Cardiac ventricle fibroblast (primary cell): Measurements from ENCODE around the gene PRAMEF27. TPM values are rescaled to one million over a fixed set of nuclear protein-coding genes. Genes with fewer than 3 reads are reported as not detected.

Experiments
- total RNA-seq: library from RNA; depleted of rRNA; stranded (reverse); fragments of >200 nt; gene quantifications from 2 replicates; pipeline ENCODE4 v1.2.3, GENCODE V29; 2015

Gene PRAMEF27
- total RNA-seq: not detected in 2 replicates

DNA sequence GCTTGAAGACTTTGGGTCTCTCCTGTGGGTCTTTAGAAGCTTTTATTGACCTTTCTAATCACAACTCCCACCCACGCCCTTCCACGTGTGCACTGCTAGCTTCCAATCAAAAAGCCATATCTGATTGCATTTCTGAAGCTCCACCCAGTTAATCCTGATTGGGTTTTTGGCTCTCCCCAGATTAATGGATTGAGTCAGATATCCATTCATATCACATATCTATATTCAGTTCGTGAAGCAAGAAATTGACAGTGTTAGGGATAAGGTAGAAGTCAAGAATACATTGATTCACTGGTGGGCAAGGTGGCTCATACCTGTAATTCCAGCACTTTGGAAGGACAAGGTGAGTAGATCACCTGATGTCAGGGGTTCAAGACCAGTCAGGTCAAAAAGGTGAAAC, at the start of gene PRAMEF27:
Gene PRAMEF27 (minus strand): TSS at position 101 of the 400 bp plus-strand sequence. CDS start 2,916 bp downstream, outside the sequence.

GRCh38 chr1:13070474-13070873, 14.1 kb upstream of the PRAMEF27 start, which contains the start of gene PRAMEF25:
PRAMEF25 (plus strand) TSS chr1:13070774; CDS start chr1:13073694, 2,920 bp downstream.

Other genes with a start within 250 kb of the PRAMEF27 start
- not detected in 2 replicates for gene PRAMEF11, start 225.2 kb downstream of the PRAMEF27 start, total RNA-seq
- not detected in 2 replicates for gene HNRNPCL1, start 207.9 kb downstream of the PRAMEF27 start, total RNA-seq
- gene PRAMEF2, start 199.5 kb downstream of the PRAMEF27 start, total RNA-seq: not detected in 2 replicates
- gene PRAMEF4, start 170.4 kb downstream of the PRAMEF27 start, total RNA-seq: not detected in 2 replicates
- not detected in 2 replicates for gene PRAMEF10, start 158.3 kb downstream of the PRAMEF27 start, total RNA-seq
- gene PRAMEF7, start 140.0 kb downstream of the PRAMEF27 start, total RNA-seq: not detected in 2 replicates
- not detected in 2 replicates for gene PRAMEF6, start 109.0 kb downstream of the PRAMEF27 start, total RNA-seq
- gene HNRNPCL3, start 4.2 kb upstream of the PRAMEF27 start, total RNA-seq: not detected in 2 replicates
- not detected in 2 replicates for gene PRAMEF25, start 14.2 kb upstream of the PRAMEF27 start, total RNA-seq
- gene HNRNPCL2, start 60.3 kb upstream of the PRAMEF27 start, total RNA-seq: not detected in 2 replicates
- not detected in 2 replicates for gene PRAMEF26, start 99.4 kb upstream of the PRAMEF27 start, total RNA-seq
- not detected in 2 replicates for gene HNRNPCL4, start 109.1 kb upstream of the PRAMEF27 start, total RNA-seq
- gene PRAMEF9, start 115.3 kb upstream of the PRAMEF27 start, total RNA-seq: not detected in 2 replicates
- not detected in 2 replicates for gene PRAMEF13, start 144.8 kb upstream of the PRAMEF27 start, total RNA-seq
- not detected in 2 replicates for gene PRAMEF18, start 169.6 kb upstream of the PRAMEF27 start, total RNA-seq
- gene PRAMEF5, start 197.6 kb upstream of the PRAMEF27 start, total RNA-seq: not detected in 2 replicates
- not detected in 2 replicates for gene PRAMEF8, start 228.6 kb upstream of the PRAMEF27 start, total RNA-seq
- not detected in 2 replicates for gene PRAMEF33, start 247.0 kb upstream of the PRAMEF27 start, total RNA-seq